IMR-90 (cell line): Measurements from ENCODE around the gene RUNDC1. TPM values are rescaled to one million over a fixed set of nuclear protein-coding genes. Genes with fewer than 3 reads are reported as not detected.

ENCODE experiments used
- ATAC-seq: fragments of 200-7000 bp; cut with Tn5 transposase; 2 replicates; pipeline ENCODE4 v1.9.1; 2020; ENCODE audit warnings: low read depth, mild to moderate bottlenecking, moderate library complexity
- BruUV-seq: library from RNA; stranded (reverse); fragments of 400-500 nt; replicated peaks from 2 replicates; lab custom pipeline; 2021; lab: Mats Ljungman, UMichigan
- CTCF ChIA-PET: fragments of 300-600 bp; formaldehyde crosslinking; extraction: SDS; loops from one replicate; lab custom pipeline; 2021; ENCODE audit warnings: antibody characterized with exemption; lab: Yijun Ruan, JAX
- POLR2A ChIA-PET: fragments of 300-600 bp; sonication (Branson Sonifier 250); formaldehyde crosslinking; loops from one replicate; lab custom pipeline; 2022; ENCODE audit warnings: antibody characterized with exemption; ENCODE audit not compliant: unreplicated experiment; lab: Charles Lee
- DNase-seq: peaks from one replicate; pipeline ENCODE4 v3.0.0; 2013
- H2AFZ ChIP-seq: replicated peaks from 2 replicates; pipeline ENCODE3; 2013; ENCODE audit warnings: low read length, mild to moderate bottlenecking; ENCODE audit not compliant: poor library complexity
- H2AK5ac ChIP-seq: 2 replicates; pipeline ENCODE4 v1.6.1; 2013; ENCODE audit warnings: low read depth, low read length, inconsistent platforms
- H2AK9ac ChIP-seq: replicated peaks from 2 replicates; pipeline ENCODE3; 2013; ENCODE audit warnings: mild to moderate bottlenecking, low read depth, low read length, moderate library complexity; ENCODE audit not compliant: poor library complexity
- H2BK120ac ChIP-seq: 2 replicates; pipeline ENCODE4 v1.6.1; 2013; ENCODE audit warnings: low read depth, low read length, inconsistent platforms
- H2BK15ac ChIP-seq: 3 replicates; pipeline ENCODE4 v1.6.1; 2013; ENCODE audit warnings: low read depth, low read length, inconsistent platforms
- H2BK20ac ChIP-seq: 2 replicates; pipeline ENCODE4 v1.6.1; 2013; ENCODE audit warnings: low read depth, mild to moderate bottlenecking, inconsistent platforms, low read length, moderate library complexity
- H2BK5ac ChIP-seq: 2 replicates; pipeline ENCODE4 v1.6.1; 2013; ENCODE audit warnings: mild to moderate bottlenecking, low read depth, low read length, inconsistent platforms; ENCODE audit not compliant: poor library complexity, severe bottlenecking
- H3K14ac ChIP-seq: replicated peaks from 2 replicates; pipeline ENCODE4 v1.6.1; 2013; ENCODE audit warnings: low read depth, low read length, inconsistent platforms
- H3K18ac ChIP-seq: 2 replicates; pipeline ENCODE4 v1.6.1; 2013; ENCODE audit warnings: low read depth, low read length, control low read depth
- H3K23ac ChIP-seq: 2 replicates; pipeline ENCODE4 v1.6.1; 2013; ENCODE audit warnings: low read depth, low read length, inconsistent platforms
- H3K27ac ChIP-seq: 2 replicates; pipeline ENCODE4 v1.5.1; 2013; ENCODE audit warnings: mild to moderate bottlenecking, control low read depth, low read length; ENCODE audit not compliant: insufficient read depth
- H3K27me3 ChIP-seq: 2 replicates; pipeline ENCODE4 v1.6.1; 2013; ENCODE audit warnings: low read length; ENCODE audit not compliant: control insufficient read depth, insufficient read depth
- H3K36me3 ChIP-seq: 2 replicates; pipeline ENCODE4 v1.6.1; 2013; ENCODE audit warnings: low read length, mixed read lengths; ENCODE audit not compliant: control insufficient read depth, insufficient read depth
- H3K4ac ChIP-seq: 2 replicates; pipeline ENCODE4 v1.6.1; 2013; ENCODE audit warnings: low read depth, low read length, inconsistent platforms
- H3K4me1 ChIP-seq: 2 replicates; pipeline ENCODE4 v1.6.1; 2013; ENCODE audit warnings: low read length, mixed read lengths; ENCODE audit not compliant: control insufficient read depth, insufficient read depth
- H3K4me2 ChIP-seq: 2 replicates; pipeline ENCODE4 v1.6.1; 2013; ENCODE audit warnings: low read depth, mild to moderate bottlenecking, control low read depth, low read length, moderate library complexity
- H3K4me3 ChIP-seq: 2 replicates; pipeline ENCODE4 v1.5.1; 2013; ENCODE audit warnings: low read depth, mild to moderate bottlenecking, control low read depth, low read length, moderate library complexity; ENCODE audit not compliant: insufficient read depth
- H3K56ac ChIP-seq: 2 replicates; pipeline ENCODE4 v1.6.1; 2013; ENCODE audit warnings: low read length, inconsistent platforms; ENCODE audit not compliant: insufficient read depth; ENCODE audit errors: extremely low read depth
- H3K79me1 ChIP-seq, 2 experiments: 2 replicates each; pipeline ENCODE4 v1.6.1; 2013; ENCODE audit warnings: low read length in 2 of 2, inconsistent platforms in 1 of 2, low read depth in 1 of 2
- H3K9ac ChIP-seq: 2 replicates; pipeline ENCODE4 v1.6.1; 2013; ENCODE audit warnings: low read depth, low read length, control low read depth
- H3K9me1 ChIP-seq: 2 replicates; pipeline ENCODE4 v1.6.1; 2013; ENCODE audit warnings: low read length, inconsistent platforms; ENCODE audit not compliant: insufficient read depth
- H3K9me3 ChIP-seq: 2 replicates; pipeline ENCODE4 v1.6.1; 2013; ENCODE audit warnings: low read length; ENCODE audit not compliant: control insufficient read depth, insufficient read depth
- H4K20me1 ChIP-seq: 2 replicates; pipeline ENCODE4 v1.6.1; 2013; ENCODE audit warnings: low read length, inconsistent platforms; ENCODE audit not compliant: insufficient read depth
- H4K5ac ChIP-seq: 2 replicates; pipeline ENCODE4 v1.6.1; 2013; ENCODE audit warnings: mild to moderate bottlenecking, low read depth, low read length, control low read depth
- H4K8ac ChIP-seq, 2 experiments: 2 replicates each; pipeline ENCODE4 v1.6.1; 2013; ENCODE audit warnings: low read depth in 2 of 2, low read length in 2 of 2, control low read depth in 1 of 2, inconsistent platforms in 1 of 2
- H4K91ac ChIP-seq: 2 replicates; pipeline ENCODE4 v1.6.1; 2013; ENCODE audit warnings: low read depth, low read length, inconsistent platforms; ENCODE audit not compliant: insufficient read depth
- CEBPB ChIP-seq: IDR thresholded peaks from 2 replicates; pipeline ENCODE4 v1.6.1; 2012; ENCODE audit warnings: low read depth, low read length, improper control_type of control experiment
- CHD1 ChIP-seq: IDR thresholded peaks from 2 replicates; pipeline ENCODE4 v1.6.1; 2012; ENCODE audit warnings: low read depth, low read length, improper control_type of control experiment
- CTCF ChIP-seq: conservative IDR thresholded peaks from 2 replicates; pipeline ENCODE4 v1.5.1; 2012; ENCODE audit warnings: mild to moderate bottlenecking, low read depth, low read length, improper control_type of control experiment
- ELK1 ChIP-seq: fragments of 150-350 bp; IDR thresholded peaks from 2 replicates; pipeline ENCODE4 v1.6.1; 2016; ENCODE audit warnings: low read depth, mild to moderate bottlenecking, low read length, moderate library complexity, borderline replicate concordance
- FOS ChIP-seq: fragments of 150-350 bp; IDR thresholded peaks from 2 replicates; pipeline ENCODE4 v1.6.1; 2016; ENCODE audit warnings: low read depth, low read length
- MAFK ChIP-seq: IDR thresholded peaks from 2 replicates; pipeline ENCODE4 v1.6.1; 2012; ENCODE audit warnings: low read depth, low read length, improper control_type of control experiment
- MAZ ChIP-seq: IDR thresholded peaks from 2 replicates; pipeline ENCODE4 v1.6.1; 2012; ENCODE audit warnings: low read depth, mild to moderate bottlenecking, low read length, improper control_type of control experiment, moderate library complexity, borderline replicate concordance
- MXI1 ChIP-seq: IDR thresholded peaks from 2 replicates; pipeline ENCODE4 v1.6.1; 2012; ENCODE audit warnings: low read depth, mild to moderate bottlenecking, low read length, moderate library complexity, borderline replicate concordance
- NFE2L2 ChIP-seq: fragments of 150-350 bp; IDR thresholded peaks from 2 replicates; pipeline ENCODE4 v1.6.1; 2016; ENCODE audit warnings: low read depth, mild to moderate bottlenecking, low read length
- POLR2A ChIP-seq: IDR thresholded peaks from 2 replicates; pipeline ENCODE4 v1.6.1; 2012; ENCODE audit warnings: mild to moderate bottlenecking, low read depth, low read length
- RAD21 ChIP-seq: IDR thresholded peaks from 2 replicates; pipeline ENCODE4 v1.6.1; 2012; ENCODE audit warnings: low read length, improper control_type of control experiment
- RCOR1 ChIP-seq: IDR thresholded peaks from 2 replicates; pipeline ENCODE4 v1.6.1; 2012; ENCODE audit warnings: mild to moderate bottlenecking, low read length, improper control_type of control experiment; ENCODE audit not compliant: insufficient replicate concordance
- RFX5 ChIP-seq: IDR thresholded peaks from 2 replicates; pipeline ENCODE4 v1.8.0; 2012; ENCODE audit warnings: low read depth, mild to moderate bottlenecking, low read length, moderate library complexity
- SMC3 ChIP-seq: fragments of 150-350 bp; IDR thresholded peaks from 2 replicates; pipeline ENCODE4 v1.6.1; 2016; ENCODE audit warnings: low read depth, mild to moderate bottlenecking, antibody characterized with exemption, low read length, moderate library complexity
- USF2 ChIP-seq: fragments of 150-350 bp; IDR thresholded peaks from 2 replicates; pipeline ENCODE4 v1.6.1; 2017; ENCODE audit warnings: mild to moderate bottlenecking, antibody characterized with exemption, low read length, low read depth
- whole genome bisulfite sequencing, 2 experiments: methylation state at CpG; one replicate each; pipeline versions ENCODE4 v1.1.5 to v1.1.7; 2013; ENCODE audit warnings: missing lambda C conversion rate in 2 of 2; ENCODE audit not compliant: insufficient read length in 1 of 2; ENCODE audit errors: extremely low coverage in 2 of 2; 5-methylcytosine and 5-hydroxymethylcytosine counted together
- dilution Hi-C: fragments of 300-500 bp; cut with HindIII; formaldehyde crosslinking; loops from one replicate; pipeline ENCODE4 v1.14.3; 2018; ENCODE audit warnings: low sequenced_read_pairs; ENCODE audit not compliant: unreplicated experiment
- in situ Hi-C: fragments of 300-500 bp; cut with MboI; formaldehyde crosslinking; loops from 3 replicates; pipeline ENCODE4 v1.14.3; 2019; ENCODE audit warnings: low sequenced_read_pairs, inconsistent platforms, mixed read lengths
- intact Hi-C: fragments of 100-400 bp; cut with micrococcal nuclease; formaldehyde crosslinking; loops from 2 replicates; pipeline ENCODE4 v1.10.0; 2022
- polyA plus RNA-seq, 3 experiments: library from polyadenylated mRNA; depleted of rRNA; stranded (reverse); fragments of >200 nt; gene quantifications; 2 replicates each; pipeline ENCODE4 v1.2.3, GENCODE V29; 2012; ENCODE audit warnings: low replicate concordance in 1 of 3
- total RNA-seq: library from RNA; depleted of rRNA; stranded (reverse); fragments of >200 nt; gene quantifications from 2 replicates; pipeline ENCODE4 v1.2.3, GENCODE V29; 2012

Gene RUNDC1
- total and polyA plus RNA-seq, 2 of the 4 experiments (the other 2 are of a cell fraction): 7.0 to 7.9 TPM

GRCh38 chr17:42975265-42975664 is 5.1 kb upstream of the RUNDC1 start:
- ATAC-seq: no peak
- no peak overlapping the region for H2BK20ac ChIP-seq
- no peak overlapping the region for H4K91ac ChIP-seq
- no peak overlapping the region for H2BK15ac ChIP-seq
- no peak overlapping the region for H3K18ac ChIP-seq
- H2AFZ ChIP-seq: no peak overlapping the region
- no peak overlapping the region for H3K4me3 ChIP-seq
- TF ChIP-seq RFX5: no peak
- TF ChIP-seq CEBPB: no peak
- TF ChIP-seq MXI1: no peak
- no peak for TF ChIP-seq SMC3
- TF ChIP-seq USF2: no peak
- no peak for TF ChIP-seq ELK1
- no peak for TF ChIP-seq MAFK
- TF ChIP-seq RAD21: no peak
- TF ChIP-seq CTCF: no peak
- no peak for TF ChIP-seq MAZ
- no peak for TF ChIP-seq CHD1
- no peak for TF ChIP-seq NFE2L2
- no peak for TF ChIP-seq RCOR1
- no peak for TF ChIP-seq POLR2A
- no peak for TF ChIP-seq FOS
- H2BK120ac ChIP-seq: no peak overlapping the region
- no peak overlapping the region for H2AK9ac ChIP-seq
- BruUV-seq: no TSS peak
- H3K79me1 ChIP-seq: peaks cover 0 to 12% of the 10 kb centered on the region in 2 experiments; a peak in 2 of 4 replicates
- no peak overlapping the region for H3K56ac ChIP-seq
- H3K9ac ChIP-seq: no peak overlapping the region
- no peaks in the 10 kb centered on the region for H3K36me3 ChIP-seq
- dilution Hi-C loops: no loop called here
- no peak overlapping the region for H3K27ac ChIP-seq
- no CpG with 5 or more reads among the region's 2 CpGs for WGBS, 2 experiments
- no peak overlapping the region for H4K8ac ChIP-seq
- intact Hi-C loops: no loop called here
- H3K14ac ChIP-seq: no peak overlapping the region
- in situ Hi-C loops: loop anchor here (25.0 kb wide), 1 partner anchor 387 kb away; no protein-coding TSS in a partner anchor
- H3K4me2 ChIP-seq: no peak overlapping the region
- H3K4me1 ChIP-seq: peaks cover 6% of the 10 kb centered on the region
- ChIA-PET CTCF (no interaction called here), POLR2A (no interaction called here)
- H2BK5ac ChIP-seq: no peak overlapping the region
- no peak overlapping the region for H2AK5ac ChIP-seq
- no peak overlapping the region for H3K23ac ChIP-seq
- H3K27me3 ChIP-seq: no peaks in the 10 kb centered on the region
- no peak overlapping the region for H3K4ac ChIP-seq
- no peak overlapping the region for H4K5ac ChIP-seq
- no peak for DNase-seq
- H4K20me1 ChIP-seq: no peaks in the 10 kb centered on the region
- no peaks in the 10 kb centered on the region for H3K9me3 ChIP-seq
- peaks cover 10% of the 10 kb centered on the region for H3K9me1 ChIP-seq
